Activated CD8-positive, alpha-beta memory T cell treated with anti-CD3 and anti-CD28 coated beads, Interleukin-2, amount 10 ng/mL, durations not matched to agents 7 days and 5 days (primary cell): ENCODE results near the gene FGFBP3. TPM values are rescaled to one million over a fixed set of nuclear protein-coding genes. Genes with fewer than 3 reads are reported as not detected.
A peak's percentile ranks its signal among the peaks of the same experiment; 100 is the strongest.

Experiments
- ATAC-seq: fragments of 150-1000 bp; cut with Tn5 transposase; one replicate; pipeline ENCODE4 v1.10.0; 2021; ENCODE audit warnings: moderate library complexity
- CTCF ChIA-PET: fragments of 350-600 bp; sonication (Branson Sonifier 250); formaldehyde crosslinking; loops from one replicate; lab custom pipeline; 2021; ENCODE audit warnings: antibody characterized with exemption; lab: Charles Lee
- DNase-seq: peaks from one replicate; pipeline ENCODE4 v3.0.0-alpha.2; 2020
- H3K27ac Mint-ChIP-seq: one replicate; pipeline ENCODE4 v1.8.0; 2021; ENCODE audit warnings: mild to moderate bottlenecking, mixed read lengths
- H3K27me3 Mint-ChIP-seq: one replicate; pipeline ENCODE4 v1.8.0; 2021; ENCODE audit warnings: mixed read lengths
- H3K36me3 Mint-ChIP-seq: one replicate; pipeline ENCODE4 v1.8.0; 2021; ENCODE audit warnings: mild to moderate bottlenecking, mixed read lengths
- H3K4me1 Mint-ChIP-seq: one replicate; pipeline ENCODE4 v1.8.0; 2021; ENCODE audit warnings: mixed read lengths
- H3K4me3 Mint-ChIP-seq: one replicate; pipeline ENCODE4 v1.8.0; 2021; ENCODE audit warnings: mild to moderate bottlenecking, moderate library complexity, mixed read lengths
- H3K9me3 Mint-ChIP-seq: one replicate; pipeline ENCODE4 v1.8.0; 2022; ENCODE audit warnings: low read depth, mixed read lengths
- total RNA-seq, 2 experiments: library from RNA; stranded (reverse); gene quantifications; one replicate each; pipeline ENCODE4 v1.2.3, GENCODE V29; 2021

FGFBP3 gene
- total RNA-seq, 2 experiments from 2014 or later: 1.5 to 1.9 TPM

DNA sequence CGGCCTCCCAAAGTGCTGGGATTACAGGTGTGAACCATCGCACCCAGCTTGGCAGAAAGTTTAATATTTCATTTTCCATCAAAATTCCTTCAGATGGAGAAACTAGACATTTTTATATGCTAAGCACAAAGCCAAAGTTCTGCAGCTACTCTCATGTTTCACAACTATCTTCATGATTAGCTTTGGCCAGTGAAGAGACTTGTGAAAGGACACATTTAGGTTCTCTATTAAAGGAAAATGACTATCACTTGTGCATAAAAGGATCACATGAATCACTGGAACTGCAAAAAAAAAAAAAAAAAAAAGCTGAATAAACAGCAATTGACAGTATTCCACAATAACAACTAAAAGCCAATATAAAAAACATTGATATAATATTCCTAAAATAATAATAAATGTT lies 16.2 kb downstream of the FGFBP3 start:
- no peak for DNase-seq
- H3K4me3 Mint-ChIP-seq: no peak overlapping the region
- no peaks in the 10 kb centered on the region for H3K9me3 Mint-ChIP-seq
- no peak for ATAC-seq
- CTCF ChIA-PET: interaction anchor here (0.6 to 1.3 kb wide), 2 partner anchors 13 to 31 kb away, joined by 3 to 5 read pairs; partner anchors contain the start of gene BTAF1
- peaks cover 2% of the 10 kb centered on the region for H3K36me3 Mint-ChIP-seq
- H3K27ac Mint-ChIP-seq: no peak overlapping the region
- peaks cover 2% of the 10 kb centered on the region for H3K4me1 Mint-ChIP-seq
- peaks cover 22% of the 10 kb centered on the region for H3K27me3 Mint-ChIP-seq

DNA sequence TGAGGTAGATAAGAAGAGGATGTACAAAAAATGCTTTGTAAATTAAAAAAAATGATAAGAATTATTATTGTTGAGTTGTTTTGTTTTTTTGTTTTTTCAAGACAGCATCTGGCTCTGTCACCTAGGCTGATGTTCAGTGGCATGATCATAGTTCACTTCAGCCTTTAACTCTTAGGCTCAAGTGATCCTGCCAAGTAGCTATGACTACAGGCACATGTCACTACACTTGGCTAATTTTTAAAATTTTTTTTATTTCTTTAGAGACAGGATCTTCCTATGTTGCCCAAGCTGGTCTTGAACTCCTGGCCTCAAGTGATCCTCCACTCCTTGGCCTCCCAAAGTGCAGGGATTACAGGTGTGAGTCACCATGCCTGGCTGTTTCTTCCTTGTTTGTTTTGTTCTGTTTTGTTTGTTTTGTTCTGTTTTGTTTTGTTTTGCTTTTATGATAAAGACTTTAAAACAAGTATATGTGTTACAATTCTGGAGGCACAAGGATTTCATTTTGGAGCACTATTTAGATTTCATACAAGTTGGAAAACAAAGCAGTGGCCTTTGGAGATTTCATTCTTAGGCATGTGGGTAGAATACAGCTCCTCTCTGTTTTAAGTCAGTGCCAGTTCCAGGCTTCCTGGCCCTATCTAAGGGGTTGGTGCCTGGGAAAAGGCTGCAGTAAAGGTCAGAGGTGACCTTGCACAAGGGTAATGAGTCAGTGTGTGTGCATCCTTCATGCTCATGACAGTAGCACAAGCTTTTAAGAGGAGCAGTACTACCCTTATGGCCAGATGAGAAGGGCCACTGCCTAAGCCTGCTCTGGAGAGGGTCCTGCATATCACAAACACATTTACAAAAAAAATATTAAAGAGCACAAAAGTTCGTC lies 17.9 kb downstream of the FGFBP3 start:
- ATAC-seq (no peak), DNase-seq (no peak)
- CTCF ChIA-PET: no interaction called here
- Mint-ChIP-seq H3K4me3 (no peak overlapping the region), H3K9me3 (no peaks in the 10 kb centered on the region), H3K4me1 (peaks cover 10% of the 10 kb centered on the region), H3K36me3 (peaks cover 2% of the 10 kb centered on the region), H3K27me3 (peaks cover 23% of the 10 kb centered on the region), H3K27ac (no peak overlapping the region)

DNA sequence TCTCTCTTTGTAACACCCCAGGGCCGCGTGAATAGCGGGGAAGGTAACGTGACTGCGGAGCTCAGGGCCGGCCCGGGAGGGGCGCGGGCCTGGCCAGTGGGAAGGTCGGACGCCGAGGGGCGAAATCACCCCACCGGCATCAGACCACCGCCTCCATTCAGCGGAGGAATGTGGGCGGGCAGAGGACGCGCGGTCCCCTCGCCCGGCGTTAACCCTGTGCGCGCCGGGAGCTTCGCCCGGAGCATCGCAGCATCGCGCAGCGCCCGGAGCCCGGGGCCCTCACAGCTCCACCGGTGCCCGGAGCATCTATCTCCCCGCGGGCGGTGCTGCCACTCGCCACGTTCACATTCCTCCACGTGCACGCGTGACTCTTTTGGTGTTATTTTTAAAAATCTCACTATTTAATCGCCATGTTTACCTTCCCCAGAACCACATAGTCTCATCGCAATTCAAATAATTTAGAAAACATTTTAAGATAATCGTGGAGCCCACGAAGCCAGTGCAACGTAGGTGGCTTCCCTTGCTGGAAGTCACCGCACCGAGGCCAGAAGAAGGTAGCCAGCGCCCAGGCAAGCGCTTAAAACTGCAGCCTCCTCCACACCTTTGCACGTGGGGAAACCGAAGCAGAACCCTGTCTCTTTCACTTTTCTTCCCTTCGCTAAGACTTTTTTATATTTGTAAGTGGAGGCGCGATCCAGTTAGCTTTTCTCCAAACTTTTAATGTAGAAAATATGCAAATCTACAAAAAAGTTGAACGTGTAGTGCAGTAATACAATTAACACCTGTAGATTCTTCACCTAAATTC lies 21.8 kb downstream of the FGFBP3 start:
- Mint-ChIP-seq H3K36me3 (peaks cover 2% of the 10 kb centered on the region), H3K4me1 (peaks cover 10% of the 10 kb centered on the region), H3K4me3 (peak overlapping the region; percentile 76), H3K9me3 (no peaks in the 10 kb centered on the region), H3K27ac (no peak overlapping the region), H3K27me3 (peaks cover 33% of the 10 kb centered on the region)
- CTCF ChIA-PET: interaction anchor here (0.5 to 1.0 kb wide), 4 partner anchors 28 to 129 kb away, joined by 3 read pairs; no protein-coding TSS in a partner anchor
- DNase-seq (no peak), ATAC-seq (peak; percentile 82)

DNA sequence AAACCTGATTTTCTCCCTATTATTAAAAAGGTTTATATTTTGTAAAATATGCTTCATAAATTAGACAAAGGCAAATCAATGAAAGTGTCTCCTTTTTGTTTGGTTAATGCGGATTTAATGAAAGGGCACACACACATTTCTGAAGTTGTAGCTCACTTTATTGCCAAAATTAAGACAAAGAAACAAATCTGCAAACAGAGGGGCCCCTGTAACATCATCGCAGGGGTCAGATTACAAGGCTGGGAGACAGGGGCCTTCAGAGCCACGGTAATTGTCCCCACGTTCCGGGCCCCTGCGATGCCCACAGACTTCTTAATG lies 22.4 kb downstream of the FGFBP3 start:
- Mint-ChIP-seq H3K36me3 (peaks cover 2% of the 10 kb centered on the region), H3K9me3 (no peaks in the 10 kb centered on the region), H3K27ac (no peak overlapping the region), H3K4me1 (peaks cover 10% of the 10 kb centered on the region), H3K4me3 (peak overlapping the region; percentile 76), H3K27me3 (peaks cover 33% of the 10 kb centered on the region)
- DNase-seq (no peak), ATAC-seq (no peak)
- CTCF ChIA-PET: interaction anchor here (0.5 to 1.0 kb wide), 4 partner anchors 28 to 128 kb away, joined by 3 read pairs; no protein-coding TSS in a partner anchor

DNA sequence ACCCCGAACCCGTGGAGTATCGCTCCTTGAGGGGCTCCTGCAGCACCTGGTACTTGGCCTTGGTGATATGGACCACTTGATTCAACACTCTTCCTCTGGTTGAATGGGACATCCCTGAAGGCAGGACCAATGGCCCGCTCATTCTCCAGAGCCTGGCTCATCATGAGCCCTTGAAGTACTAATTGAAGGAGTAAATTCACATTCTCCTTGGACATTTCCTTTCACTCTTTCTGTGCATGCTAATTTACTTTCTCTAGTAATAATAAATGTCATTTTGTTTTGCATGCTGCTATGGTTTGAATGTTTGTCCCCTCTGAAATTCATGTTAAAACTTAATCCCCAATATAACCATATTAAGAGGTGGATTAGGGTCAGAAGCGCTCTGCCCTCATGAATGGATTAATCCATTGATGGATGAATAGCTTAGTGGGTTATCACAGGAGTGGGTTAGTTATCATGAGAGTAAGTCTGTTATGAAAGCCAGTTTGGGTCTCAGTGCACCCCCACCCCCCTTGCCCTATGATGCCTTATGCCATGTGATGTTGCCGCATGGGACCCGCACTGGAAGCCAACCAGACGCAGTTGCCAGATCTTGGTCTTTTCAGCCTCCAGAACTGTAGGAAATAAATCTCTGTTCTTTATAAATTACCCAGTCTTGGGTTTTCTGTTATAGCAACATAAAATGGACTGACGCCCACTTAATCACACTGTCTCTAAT lies 23.8 kb downstream of the FGFBP3 start:
- H3K27ac Mint-ChIP-seq: no peak overlapping the region
- no peaks in the 10 kb centered on the region for H3K9me3 Mint-ChIP-seq
- H3K4me1 Mint-ChIP-seq: peaks cover 10% of the 10 kb centered on the region
- ATAC-seq: no peak
- H3K36me3 Mint-ChIP-seq: peaks cover 2% of the 10 kb centered on the region
- peaks cover 33% of the 10 kb centered on the region for H3K27me3 Mint-ChIP-seq
- no peak overlapping the region for H3K4me3 Mint-ChIP-seq
- DNase-seq: no peak
- CTCF ChIA-PET: no interaction called here

- DNase-seq: no peak
- no peak for ATAC-seq
- peaks cover 10% of the 10 kb centered on the region for H3K4me1 Mint-ChIP-seq
- H3K36me3 Mint-ChIP-seq: peaks cover 2% of the 10 kb centered on the region
- H3K4me3 Mint-ChIP-seq: no peak overlapping the region
- CTCF ChIA-PET: interaction anchor here (2.0 kb wide), 1 partner anchor 28 kb away, joined by 5 read pairs; no protein-coding TSS in a partner anchor
- peaks cover 32% of the 10 kb centered on the region for H3K27me3 Mint-ChIP-seq
- H3K9me3 Mint-ChIP-seq: no peaks in the 10 kb centered on the region
- no peak overlapping the region for H3K27ac Mint-ChIP-seq
Observed at GRCh38 chr10:91884536-91884935, 24.8 kb downstream of the FGFBP3 start.

DNA sequence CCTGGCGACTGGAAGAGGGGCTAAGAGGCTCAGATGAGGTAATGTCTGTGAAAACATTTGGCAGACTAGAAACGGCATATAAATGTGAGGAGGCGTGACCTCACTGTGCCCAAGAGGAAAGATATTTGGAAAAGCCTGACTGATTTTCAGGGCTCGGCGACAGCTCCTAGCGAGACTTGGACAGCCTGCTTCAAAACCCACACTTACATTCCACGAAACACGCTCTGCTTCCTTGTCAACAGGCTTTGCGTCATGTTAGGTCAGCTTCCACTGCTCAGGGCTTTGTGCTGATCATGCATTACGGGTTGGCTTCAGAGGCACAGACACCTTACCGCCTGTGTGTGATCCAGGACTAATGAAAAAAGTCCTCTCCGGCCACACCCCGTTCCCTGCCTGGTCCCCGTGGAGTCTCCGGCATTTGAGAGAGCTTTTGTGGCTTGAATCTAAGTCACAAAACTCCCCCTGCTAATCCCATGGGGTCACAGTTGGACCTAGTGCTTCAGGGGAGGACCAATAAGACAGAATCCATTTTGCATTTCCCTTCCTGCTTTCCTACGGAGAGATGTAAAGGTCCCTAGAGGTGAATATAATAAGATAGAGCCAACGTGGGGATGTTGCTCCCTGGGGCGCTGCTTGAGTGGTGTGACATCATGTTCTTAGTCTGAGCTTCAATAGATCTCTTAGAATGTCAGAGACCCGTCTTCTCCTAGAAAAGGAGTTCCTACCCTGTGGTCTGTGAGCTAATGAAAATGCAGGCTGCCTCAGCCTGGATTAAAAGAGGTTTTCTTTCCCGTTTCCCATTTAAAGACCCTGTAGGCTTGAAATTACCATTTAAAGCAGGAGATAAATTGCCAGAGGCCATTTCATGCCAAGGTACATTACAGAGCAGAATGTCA lies 25.5 kb downstream of the FGFBP3 start:
- Mint-ChIP-seq H3K4me3 (no peak overlapping the region), H3K36me3 (no peaks in the 10 kb centered on the region)
- no peak for ATAC-seq

DNA sequence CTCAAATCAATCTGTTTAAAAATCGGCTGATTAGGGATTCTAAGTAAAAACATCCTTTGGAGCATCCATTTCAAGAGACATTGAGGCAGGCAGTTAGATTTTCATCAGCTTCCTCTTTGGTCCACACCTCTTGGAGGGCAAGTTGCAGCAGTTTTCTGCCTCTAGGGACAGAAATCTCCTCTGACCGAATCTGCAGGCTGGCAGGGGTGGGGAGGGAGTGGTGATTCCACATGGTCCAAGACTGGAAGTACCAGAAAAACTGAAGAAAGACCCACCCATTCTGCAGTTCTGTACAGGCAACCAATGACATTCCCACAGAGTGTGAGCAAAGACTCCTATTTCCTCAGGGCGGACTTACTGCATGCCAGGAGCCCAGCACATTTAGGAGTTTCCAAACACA lies 29.0 kb downstream of the FGFBP3 start:
- H3K4me3 Mint-ChIP-seq: no peak overlapping the region
- CTCF ChIA-PET: interaction anchor here (0.5 kb wide), 1 partner anchor 13 kb away, joined by 3 read pairs; no protein-coding TSS in a partner anchor
- no peaks in the 10 kb centered on the region for H3K9me3 Mint-ChIP-seq
- H3K27ac Mint-ChIP-seq: no peak overlapping the region
- DNase-seq (no peak), ATAC-seq (no peak)
- H3K27me3 Mint-ChIP-seq: peaks cover 12% of the 10 kb centered on the region
- no peaks in the 10 kb centered on the region for H3K4me1 Mint-ChIP-seq
- no peaks in the 10 kb centered on the region for H3K36me3 Mint-ChIP-seq

More for the DNA sequence above, 25.5 kb downstream of the FGFBP3 start:
- peaks cover 8% of the 10 kb centered on the region for H3K4me1 Mint-ChIP-seq
- peaks cover 29% of the 10 kb centered on the region for H3K27me3 Mint-ChIP-seq
- CTCF ChIA-PET: interaction anchor here (2.0 kb wide), 1 partner anchor 29 kb away, joined by 5 read pairs; no protein-coding TSS in a partner anchor
- H3K27ac Mint-ChIP-seq: no peak overlapping the region
- no peak for DNase-seq
- no peaks in the 10 kb centered on the region for H3K9me3 Mint-ChIP-seq

GRCh38 chr10:91879515-91880170 lies 29.6 kb downstream of the FGFBP3 start:
- DNase-seq (no peak), ATAC-seq (no peak)
- Mint-ChIP-seq H3K27ac (no peak overlapping the region), H3K36me3 (no peaks in the 10 kb centered on the region), H3K27me3 (peaks cover 10% of the 10 kb centered on the region), H3K4me3 (no peak overlapping the region), H3K4me1 (no peaks in the 10 kb centered on the region), H3K9me3 (no peaks in the 10 kb centered on the region)
- CTCF ChIA-PET: interaction anchor here (0.5 kb wide), 1 partner anchor 14 kb away, joined by 3 read pairs; no protein-coding TSS in a partner anchor

DNA sequence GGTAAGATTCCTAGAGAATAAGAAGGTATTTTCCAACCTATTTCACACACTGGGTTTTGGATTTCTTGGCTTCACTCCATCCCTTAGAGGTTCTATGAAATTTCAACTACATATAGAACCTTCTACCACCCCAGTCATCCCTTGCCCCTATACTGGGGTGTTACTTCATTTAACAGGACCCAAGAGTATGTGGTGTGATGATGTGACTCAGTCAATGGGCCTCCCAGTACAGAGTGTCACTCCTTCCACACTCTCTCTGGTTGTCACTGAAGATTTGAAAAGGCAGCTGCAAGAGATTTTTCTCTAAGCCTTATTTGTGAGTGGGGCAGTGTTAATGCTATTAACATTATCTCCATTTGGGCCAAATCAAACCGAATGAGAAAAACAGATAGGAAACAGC lies 33.5 kb downstream of the FGFBP3 start:
- CTCF ChIA-PET: no interaction called here
- ATAC-seq (no peak), DNase-seq (no peak)
- no peak overlapping the region for H3K4me3 Mint-ChIP-seq
- H3K36me3 Mint-ChIP-seq: no peaks in the 10 kb centered on the region
- H3K27me3 Mint-ChIP-seq: peaks cover 5% of the 10 kb centered on the region
- no peaks in the 10 kb centered on the region for H3K9me3 Mint-ChIP-seq
- no peak overlapping the region for H3K27ac Mint-ChIP-seq
- H3K4me1 Mint-ChIP-seq: no peaks in the 10 kb centered on the region

GRCh38 chr10:91875156-91875555 lies 34.1 kb downstream of the FGFBP3 start:
- Mint-ChIP-seq H3K4me3 (no peak overlapping the region), H3K4me1 (no peaks in the 10 kb centered on the region), H3K27me3 (peaks cover 3% of the 10 kb centered on the region), H3K36me3 (no peaks in the 10 kb centered on the region), H3K9me3 (no peaks in the 10 kb centered on the region), H3K27ac (no peak overlapping the region)
- CTCF ChIA-PET: no interaction called here
- DNase-seq: no peak
- ATAC-seq: no peak
